Astrocyte (in vitro differentiated cells and primary cell): ENCODE data around the gene OTUD3. TPM values are rescaled to one million over a fixed set of nuclear protein-coding genes. Genes with fewer than 3 reads are reported as not detected.

ENCODE experiments used
- DNase-seq: peaks from one replicate; pipeline ENCODE4 v3.0.0-alpha.2; 2010; ENCODE audit warnings: low read depth
- FAIRE-seq: peaks from 2 replicates; lab custom pipeline; 2011; peaks lifted over from hg19 to GRCh38; lab: Jason Lieb, UNC
- H2AFZ ChIP-seq: 2 replicates; pipeline ENCODE4 v1.6.0; 2012; ENCODE audit warnings: low read depth, low read length, inconsistent platforms
- H3K27ac ChIP-seq: 2 replicates; pipeline ENCODE4 v1.5.1; 2011; ENCODE audit warnings: low read depth, low read length, inconsistent platforms
- H3K27me3 ChIP-seq: 2 replicates; pipeline ENCODE4 v1.6.0; 2011; ENCODE audit warnings: low read length, inconsistent platforms; ENCODE audit not compliant: insufficient read depth
- H3K36me3 ChIP-seq: 2 replicates; pipeline ENCODE4 v1.5.1; 2011; ENCODE audit warnings: low read length, inconsistent platforms; ENCODE audit not compliant: insufficient read depth
- H3K4me1 ChIP-seq: 2 replicates; pipeline ENCODE4 v1.5.1; 2011; ENCODE audit warnings: low read length, inconsistent platforms; ENCODE audit not compliant: insufficient read depth
- H3K4me2 ChIP-seq: 2 replicates; pipeline ENCODE4 v1.6.0; 2012; ENCODE audit warnings: low read length, inconsistent platforms
- H3K4me3 ChIP-seq: 2 replicates; pipeline ENCODE4 v1.5.1; 2011; ENCODE audit warnings: low read depth, mild to moderate bottlenecking, low read length, inconsistent platforms; ENCODE audit not compliant: insufficient read depth
- H3K79me2 ChIP-seq: 2 replicates; pipeline ENCODE4 v1.6.0; 2012; ENCODE audit warnings: mild to moderate bottlenecking, low read length, inconsistent platforms; ENCODE audit not compliant: insufficient read depth
- H3K9ac ChIP-seq: 2 replicates; pipeline ENCODE4 v1.6.0; 2012; ENCODE audit warnings: mild to moderate bottlenecking, low read length, inconsistent platforms
- H3K9me3 ChIP-seq: 2 replicates; pipeline ENCODE4 v1.5.1; 2012; ENCODE audit warnings: low read depth, mild to moderate bottlenecking, low read length, inconsistent platforms; ENCODE audit not compliant: insufficient read depth
- H4K20me1 ChIP-seq: 2 replicates; pipeline ENCODE4 v1.6.0; 2012; ENCODE audit warnings: low read length, inconsistent platforms; ENCODE audit not compliant: insufficient read depth
- H3K27ac Mint-ChIP-seq: one replicate; pipeline ENCODE4 v1.8.0; 2021; ENCODE audit warnings: mild to moderate bottlenecking, mixed read lengths; ENCODE audit not compliant: unreplicated experiment
- H3K27me3 Mint-ChIP-seq: one replicate; pipeline ENCODE4 v1.8.0; 2021; ENCODE audit warnings: low read depth, mixed read lengths; ENCODE audit not compliant: unreplicated experiment
- H3K36me3 Mint-ChIP-seq: one replicate; pipeline ENCODE4 v1.8.0; 2021; ENCODE audit warnings: low read depth, mixed read lengths; ENCODE audit not compliant: unreplicated experiment
- H3K4me1 Mint-ChIP-seq: one replicate; pipeline ENCODE4 v1.8.0; 2021; ENCODE audit warnings: low read depth, mixed read lengths; ENCODE audit not compliant: unreplicated experiment
- H3K4me3 Mint-ChIP-seq: one replicate; pipeline ENCODE4 v1.8.0; 2021; ENCODE audit warnings: mild to moderate bottlenecking, moderate library complexity, mixed read lengths; ENCODE audit not compliant: unreplicated experiment
- H3K9me3 Mint-ChIP-seq: one replicate; pipeline ENCODE4 v1.8.0; 2021; ENCODE audit warnings: mild to moderate bottlenecking, mixed read lengths; ENCODE audit not compliant: unreplicated experiment
- CTCF ChIP-seq: IDR thresholded peaks from 2 replicates; pipeline ENCODE4 v1.5.1; 2011; ENCODE audit warnings: low read depth, mild to moderate bottlenecking, inconsistent platforms, low read length, moderate library complexity; ENCODE audit not compliant: insufficient read depth
- EZH2 ChIP-seq: IDR thresholded peaks from 2 replicates; pipeline ENCODE4 v1.6.1; 2012; ENCODE audit warnings: mild to moderate bottlenecking, low read length, inconsistent platforms; ENCODE audit not compliant: insufficient read depth
- total RNA-seq: library from RNA; stranded (reverse); gene quantifications from 2 replicates; pipeline ENCODE4 v1.2.1, GENCODE V29; 2021

The OTUD3 gene
- total RNA-seq, 1 donor from 2014 or later: 10.6 TPM

GRCh38 chr1:19858893-19859292, 23.3 kb upstream of the OTUD3 start:
- Histone ChIP-seq H3K9me3 (no peaks in the 10 kb centered on the region), H3K79me2 (no peaks in the 10 kb centered on the region), H3K27me3 (no peaks in the 10 kb centered on the region), H3K9ac (no peak overlapping the region), H3K4me2 (no peak overlapping the region), H3K4me1 (peaks cover 16% of the 10 kb centered on the region), H2AFZ (no peak overlapping the region), H3K36me3 (no peaks in the 10 kb centered on the region), H4K20me1 (no peaks in the 10 kb centered on the region), H3K27ac (no peak overlapping the region), H3K4me3 (no peak overlapping the region)
- Mint-ChIP-seq H3K27ac (no peak overlapping the region), H3K9me3 (no peaks in the 10 kb centered on the region), H3K4me3 (no peak overlapping the region), H3K27me3 (peaks cover 5% of the 10 kb centered on the region), H3K36me3 (no peaks in the 10 kb centered on the region), H3K4me1 (peaks cover 14% of the 10 kb centered on the region)
- TF ChIP-seq CTCF: no peak
- TF ChIP-seq EZH2: no peak
- FAIRE-seq (no peak), DNase-seq (no peak)

GRCh38 chr1:19859876-19860275, 22.3 kb upstream of the OTUD3 start:
- Mint-ChIP-seq H3K27ac (no peak overlapping the region), H3K4me1 (peaks cover 15% of the 10 kb centered on the region), H3K4me3 (no peak overlapping the region), H3K27me3 (peaks cover 3% of the 10 kb centered on the region), H3K9me3 (no peaks in the 10 kb centered on the region), H3K36me3 (no peaks in the 10 kb centered on the region)
- H4K20me1 ChIP-seq: no peaks in the 10 kb centered on the region
- no peak overlapping the region for H3K4me3 ChIP-seq
- no peaks in the 10 kb centered on the region for H3K9me3 ChIP-seq
- FAIRE-seq (no peak), DNase-seq (no peak)
- no peak overlapping the region for H3K4me2 ChIP-seq
- no peak overlapping the region for H3K27ac ChIP-seq
- H3K4me1 ChIP-seq: peaks cover 16% of the 10 kb centered on the region
- H2AFZ ChIP-seq: no peak overlapping the region
- no peaks in the 10 kb centered on the region for H3K27me3 ChIP-seq
- H3K79me2 ChIP-seq: no peaks in the 10 kb centered on the region
- H3K9ac ChIP-seq: no peak overlapping the region
- TF ChIP-seq EZH2: no peak
- TF ChIP-seq CTCF: no peak
- no peaks in the 10 kb centered on the region for H3K36me3 ChIP-seq

- H3K9me3 ChIP-seq: no peaks in the 10 kb centered on the region
- H3K9ac ChIP-seq: no peak overlapping the region
- no peaks in the 10 kb centered on the region for H3K79me2 ChIP-seq
- Mint-ChIP-seq H3K9me3 (no peaks in the 10 kb centered on the region), H3K36me3 (no peaks in the 10 kb centered on the region), H3K4me3 (no peak overlapping the region), H3K27ac (no peak overlapping the region), H3K4me1 (peaks cover 15% of the 10 kb centered on the region), H3K27me3 (peaks cover 3% of the 10 kb centered on the region)
- H3K36me3 ChIP-seq: no peaks in the 10 kb centered on the region
- DNase-seq: no peak
- no peak overlapping the region for H3K27ac ChIP-seq
- H4K20me1 ChIP-seq: no peaks in the 10 kb centered on the region
- peak overlapping the region; percentile 57 for H3K4me2 ChIP-seq
- no peaks in the 10 kb centered on the region for H3K27me3 ChIP-seq
- no peak for TF ChIP-seq EZH2
- TF ChIP-seq CTCF: no peak
- H3K4me3 ChIP-seq: no peak overlapping the region
- H3K4me1 ChIP-seq: peaks cover 16% of the 10 kb centered on the region
- no peak for FAIRE-seq
- no peak overlapping the region for H2AFZ ChIP-seq
Measured at GRCh38 chr1:19860418-19860817, 21.8 kb upstream of the OTUD3 start.
